B cell (primary cell): ENCODE data around the gene TRIM73. TPM values are rescaled to one million over a fixed set of nuclear protein-coding genes. Genes with fewer than 3 reads are reported as not detected.
"Not testable (repeated sequence)": the region's sequence is repeated elsewhere in the genome, so short reads cannot be mapped to it uniquely, and the experiment has no call there.

ENCODE experiments used
- ATAC-seq: fragments of 200-7000 bp; cut with Tn5 transposase; one replicate; pipeline ENCODE4 v1.10.0; 2021; ENCODE audit warnings: low read depth, mild to moderate bottlenecking, moderate number of reproducible peaks, moderate library complexity
- CTCF ChIA-PET: fragments of 350-600 bp; sonication (Branson Sonifier 250); formaldehyde crosslinking; loops from one replicate; lab custom pipeline; 2021; ENCODE audit warnings: antibody characterized with exemption, inconsistent platforms; lab: Charles Lee
- POLR2A ChIA-PET: fragments of 350-600 bp; sonication (Branson Sonifier 250); formaldehyde crosslinking; loops from one replicate; lab custom pipeline; 2021; ENCODE audit warnings: antibody characterized with exemption; lab: Charles Lee
- DNase-seq: peaks from one replicate; pipeline ENCODE4 v3.0.0; 2013
- H2AFZ ChIP-seq: 2 replicates; pipeline ENCODE4 v1.6.1; 2012; ENCODE audit warnings: mild to moderate bottlenecking, low read depth, low read length; ENCODE audit not compliant: insufficient read depth, poor library complexity, severe bottlenecking
- H3K27ac ChIP-seq, 2 donors: 1 replicate in 1 of 2; 2 replicates in 1 of 2; pipeline ENCODE4 v1.5.1; 2012 to 2013; ENCODE audit warnings: low read length in 2 of 2, mild to moderate bottlenecking in 2 of 2, moderate library complexity in 1 of 2
- H3K27me3 ChIP-seq, 4 experiments: fragments of 200-600 bp in 1 of 4; sonication (generic) in 1 of 4; replicated peaks in 1 of 4; 1 replicate in 2 of 4; 2 replicates in 2 of 4; pipeline versions ENCODE4 v1.6.1 to v1.7.0; 2013 to 2016; ENCODE audit warnings: low read length in 3 of 4, mild to moderate bottlenecking in 2 of 4, mixed read lengths in 1 of 4, moderate library complexity in 1 of 4; ENCODE audit not compliant: insufficient read depth in 4 of 4, control insufficient read depth in 3 of 4; ENCODE audit errors: control extremely low read depth in 1 of 4
- H3K36me3 ChIP-seq, 2 experiments: replicated peaks in 1 of 2; 1 replicate in 1 of 2; 2 replicates in 1 of 2; pipeline versions ENCODE4 v1.6.1 to v1.7.1; 2013; ENCODE audit warnings: low read length in 1 of 2; ENCODE audit not compliant: insufficient read depth in 2 of 2, control insufficient read depth in 1 of 2; ENCODE audit errors: control extremely low read depth in 1 of 2, extremely low read depth in 1 of 2
- H3K4me1 ChIP-seq, 2 donors: fragments of 200-600 bp in 1 of 2; sonication (generic) in 1 of 2; 1 replicate in 1 of 2; 2 replicates in 1 of 2; pipeline versions ENCODE4 v1.5.1 to v1.6.1; 2013 to 2017; ENCODE audit warnings: low read length in 2 of 2; ENCODE audit not compliant: control insufficient read depth in 2 of 2, insufficient read depth in 2 of 2
- H3K4me2 ChIP-seq: replicated peaks from 2 replicates; pipeline ENCODE3; 2012; ENCODE audit warnings: mild to moderate bottlenecking, low read depth, low read length; ENCODE audit not compliant: poor library complexity, severe bottlenecking
- H3K4me3 ChIP-seq, 5 experiments: fragments of 200-600 bp in 1 of 5; sonication (generic) in 1 of 5; 1 replicate in 3 of 5; 2 replicates in 2 of 5; pipeline versions ENCODE4 v1.5.1 to v1.7.0; 2011 to 2016; ENCODE audit warnings: low read length in 4 of 5, mild to moderate bottlenecking in 4 of 5, low read depth in 2 of 5, control low read depth in 1 of 5, moderate library complexity in 1 of 5; ENCODE audit not compliant: insufficient read depth in 1 of 5; ENCODE audit errors: control extremely low read depth in 1 of 5, extremely low read depth in 1 of 5
- H3K79me2 ChIP-seq: fragments of 200-600 bp; sonication (generic); one replicate; pipeline ENCODE4 v1.6.0; 2016; ENCODE audit warnings: low read length; ENCODE audit not compliant: control insufficient read depth, insufficient read depth
- H3K9ac ChIP-seq: fragments of 200-600 bp; sonication (generic); 2 replicates; pipeline ENCODE4 v1.6.1; 2017; ENCODE audit warnings: mild to moderate bottlenecking, low read length, moderate library complexity
- H3K9me3 ChIP-seq, 3 donors: one replicate each; pipeline versions ENCODE4 v1.6.1 to v1.7.1; 2013; ENCODE audit warnings: low read length in 2 of 3; ENCODE audit not compliant: control insufficient read depth in 2 of 3, insufficient read depth in 1 of 3; ENCODE audit errors: control extremely low read depth in 1 of 3
- H4K20me1 ChIP-seq: 2 replicates; pipeline ENCODE4 v1.6.0; 2012; ENCODE audit warnings: mild to moderate bottlenecking, low read length; ENCODE audit not compliant: insufficient read depth, control insufficient read depth, poor library complexity, severe bottlenecking
- H3K27ac Mint-ChIP-seq: one replicate; pipeline ENCODE4 v1.8.0; 2021; ENCODE audit warnings: mixed read lengths
- H3K27me3 Mint-ChIP-seq: one replicate; pipeline ENCODE4 v1.8.0; 2021; ENCODE audit warnings: mixed read lengths
- H3K4me1 Mint-ChIP-seq: one replicate; pipeline ENCODE4 v1.8.0; 2021; ENCODE audit warnings: mixed read lengths
- H3K4me3 Mint-ChIP-seq: one replicate; pipeline ENCODE4 v1.8.0; 2021; ENCODE audit warnings: mixed read lengths
- H3K9me3 Mint-ChIP-seq: one replicate; pipeline ENCODE4 v1.8.0; 2022; ENCODE audit warnings: mixed read lengths; ENCODE audit not compliant: insufficient read depth
- whole genome bisulfite sequencing: methylation state at CpG from one replicate; pipeline ENCODE4 v1.1.5; 2013; ENCODE audit warnings: missing lambda C conversion rate; ENCODE audit not compliant: insufficient coverage; 5-methylcytosine and 5-hydroxymethylcytosine counted together
- intact Hi-C: fragments of 100-400 bp; cut with micrococcal nuclease; formaldehyde crosslinking; loops from one replicate; pipeline ENCODE4 v1.10.0; 2022
- polyA plus RNA-seq: library from polyadenylated mRNA; depleted of rRNA; stranded (reverse); fragments of >200 nt; gene quantifications from 2 replicates; pipeline ENCODE4 v1.2.3, GENCODE V29; 2012
- total RNA-seq, 2 donors: library from RNA; stranded (reverse); fragments of 120-200 nt in 1 of 2; gene quantifications; 1 replicate in 1 of 2; 2 replicates in 1 of 2; pipeline versions ENCODE4 v1.2.3 to v1.2.4, GENCODE V29; 2013 to 2022

Gene TRIM73
- total and polyA plus RNA-seq, 2 donors (not counting 1 experiment from before 2014, with no cell fraction given), result 4.3 to 16.4 TPM

- H3K27me3 ChIP-seq, H3K9me3 Mint-ChIP-seq, H3K4me1 Mint-ChIP-seq, H3K27ac ChIP-seq, H3K9me3 ChIP-seq, H3K9ac ChIP-seq, DNase-seq, H3K79me2 ChIP-seq, POLR2A ChIA-PET, CTCF ChIA-PET, ATAC-seq, H3K4me2 ChIP-seq, H3K36me3 ChIP-seq, H3K4me3 Mint-ChIP-seq, H4K20me1 ChIP-seq, H3K4me3 ChIP-seq, H3K27ac Mint-ChIP-seq, H3K27me3 Mint-ChIP-seq, H2AFZ ChIP-seq, intact Hi-C loops, H3K4me1 ChIP-seq: not testable (repeated sequence)
- no CpG with 5 or more reads among the region's 28 CpGs for WGBS
Measured at GRCh38 chr7:75403455-75404443, 8.3 kb downstream of the TRIM73 start.

- POLR2A ChIA-PET, H3K27me3 ChIP-seq, H3K27ac ChIP-seq, ATAC-seq, H3K27me3 Mint-ChIP-seq, DNase-seq, H3K79me2 ChIP-seq, H3K9ac ChIP-seq, H3K4me2 ChIP-seq, H3K9me3 Mint-ChIP-seq, H3K4me3 ChIP-seq, H3K4me3 Mint-ChIP-seq, H3K9me3 ChIP-seq, H2AFZ ChIP-seq, H3K4me1 ChIP-seq, intact Hi-C loops, CTCF ChIA-PET, H3K4me1 Mint-ChIP-seq, H3K36me3 ChIP-seq, H4K20me1 ChIP-seq, H3K27ac Mint-ChIP-seq: not testable (repeated sequence)
- no CpG with 5 or more reads among the region's 18 CpGs for WGBS
Measured at GRCh38 chr7:75404663-75405062, 9.2 kb downstream of the TRIM73 start.

- H4K20me1 ChIP-seq, H3K9me3 ChIP-seq, H3K79me2 ChIP-seq, CTCF ChIA-PET, DNase-seq, H2AFZ ChIP-seq, H3K27me3 ChIP-seq, H3K4me2 ChIP-seq, H3K36me3 ChIP-seq, H3K27me3 Mint-ChIP-seq, H3K4me1 Mint-ChIP-seq, H3K9ac ChIP-seq, H3K4me1 ChIP-seq, H3K27ac Mint-ChIP-seq, H3K27ac ChIP-seq, intact Hi-C loops, POLR2A ChIA-PET, H3K9me3 Mint-ChIP-seq: not testable (repeated sequence)
- peak; percentile 96 for ATAC-seq
- H3K4me3 ChIP-seq, result peak overlapping the region in 2 of 5 experiments; percentile 18 to 23
- no CpG with 5 or more reads among the region's 74 CpGs for WGBS
- H3K4me3 Mint-ChIP-seq, result peak overlapping the region; percentile 52
Measured at GRCh38 chr7:75409880-75410822, 14.7 kb downstream of the TRIM73 start.
